Stimulated activated CD8-positive, alpha-beta memory T cell treated with anti-CD3 and anti-CD28 coated beads, Interleukin-15, amount 100 ng/mL, for 24 hours (primary cell): Measurements from ENCODE around the gene SPRED2.
"Not testable (repeated sequence)": the region's sequence is repeated elsewhere in the genome, so short reads cannot be mapped to it uniquely, and the experiment has no call there.

ENCODE experiments used
- DNase-seq: peaks from one replicate; pipeline ENCODE4 v3.0.0-alpha.2; 2020; ENCODE audit warnings: low read depth

Gene SPRED2

DNA sequence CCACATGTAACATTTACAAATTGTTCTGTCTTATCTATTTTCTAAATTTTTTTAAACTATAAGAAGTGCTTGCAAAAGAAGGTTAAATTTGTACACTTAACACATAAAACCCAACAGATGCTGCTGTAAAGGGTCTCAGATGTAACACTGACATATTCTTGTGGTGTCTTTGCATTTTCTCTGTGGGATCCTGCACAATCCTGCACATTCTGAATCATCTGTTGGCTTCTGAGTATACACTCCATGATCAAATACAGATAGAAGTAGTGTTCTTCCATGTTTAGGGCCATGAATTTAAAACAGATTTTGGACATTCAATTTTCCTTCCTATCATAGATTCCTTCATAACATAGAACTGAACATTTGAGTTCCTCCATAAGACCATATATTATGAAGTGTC is 89.0 kb downstream of the SPRED2 start:
- DNase-seq: no peak

DNA sequence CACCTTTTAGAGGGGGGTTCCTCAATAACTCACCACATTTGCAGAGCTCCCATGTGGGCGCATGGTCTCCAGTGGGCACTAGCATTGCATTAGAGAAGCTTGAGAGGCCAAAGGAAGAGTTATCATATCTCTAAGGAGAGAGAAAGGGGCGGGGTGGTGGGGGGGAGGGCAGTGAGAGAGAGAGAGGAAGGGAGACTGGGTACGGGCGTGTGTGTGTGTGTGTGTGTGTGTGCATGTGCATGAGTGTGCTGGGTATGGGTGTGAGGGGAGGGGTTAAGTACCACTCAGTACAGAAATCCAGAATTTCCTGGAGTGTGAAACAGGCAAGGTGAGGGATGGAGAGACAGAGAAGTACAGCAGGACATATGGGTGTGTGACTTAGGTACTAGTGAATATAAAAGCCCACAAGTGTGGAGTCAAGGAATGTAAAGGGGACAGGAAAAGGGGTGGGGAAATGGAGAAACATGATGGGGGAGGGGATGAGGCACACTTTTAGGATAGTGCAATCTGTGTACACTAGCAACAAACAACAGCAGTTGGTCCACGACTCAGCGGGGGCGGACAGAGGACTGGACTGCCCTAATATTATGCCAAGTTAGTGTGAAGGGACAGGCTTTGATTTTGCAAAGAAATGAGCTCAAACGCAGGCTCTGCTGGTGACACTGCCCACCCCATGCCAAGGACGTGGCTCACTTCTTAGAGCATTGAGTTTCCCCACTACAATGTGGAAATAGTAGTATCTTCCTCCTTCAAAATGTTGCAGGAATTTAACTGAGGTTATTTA is 91.3 kb downstream of the SPRED2 start:
- no peak for DNase-seq

DNA sequence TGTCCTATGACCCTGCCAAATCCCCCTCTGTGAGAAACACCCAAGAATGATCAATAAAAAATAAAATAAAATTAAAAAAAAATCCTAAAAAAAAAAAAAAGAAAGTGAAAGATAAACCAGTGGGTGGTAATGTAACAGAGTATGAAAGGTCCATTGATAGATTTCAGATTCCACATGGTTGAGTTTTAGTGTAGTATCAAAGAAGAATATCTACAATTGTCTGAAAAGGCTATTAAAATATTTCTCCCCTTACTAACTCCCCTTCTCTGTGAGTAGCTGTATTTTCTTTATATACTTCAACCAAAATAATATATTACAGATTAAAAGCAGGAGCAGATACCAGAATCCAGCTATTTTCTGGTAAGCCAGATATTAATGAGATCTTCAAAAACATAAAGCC is 92.8 kb downstream of the SPRED2 start:
- DNase-seq: no peak

DNA sequence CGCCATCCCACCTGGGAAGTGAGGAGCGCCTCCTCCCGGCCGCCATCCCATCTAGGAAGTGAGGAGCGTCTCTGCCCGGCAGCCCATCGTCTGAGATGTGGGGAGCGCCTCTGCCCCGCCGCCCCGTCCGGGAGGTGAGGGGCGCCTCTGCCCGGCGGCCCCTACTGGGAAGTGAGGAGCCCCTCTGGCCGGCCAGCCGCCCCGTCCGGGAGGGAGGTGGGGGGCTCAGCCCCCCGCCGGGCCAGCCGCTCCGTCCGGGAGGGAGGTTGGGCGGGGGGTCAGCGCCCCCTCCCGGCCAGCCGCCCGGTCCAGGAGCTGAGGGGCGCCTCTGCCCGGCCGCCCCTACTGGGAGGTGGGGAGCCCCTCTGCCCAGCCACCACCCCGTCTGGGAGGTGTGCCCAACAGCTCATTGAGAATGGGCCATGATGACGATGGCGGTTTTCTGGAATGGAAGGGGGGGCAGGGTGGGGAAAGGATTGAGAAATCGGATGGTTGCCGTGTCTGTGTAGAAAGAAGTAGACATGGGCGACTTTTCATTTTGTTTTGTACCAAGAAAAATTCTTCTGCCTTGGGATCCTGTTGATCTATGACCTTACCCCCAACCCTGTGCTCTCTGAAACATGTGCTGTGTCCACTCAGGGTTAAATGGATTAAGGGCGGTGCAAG is 93.4 kb downstream of the SPRED2 start:
- DNase-seq: not testable (repeated sequence)

DNA sequence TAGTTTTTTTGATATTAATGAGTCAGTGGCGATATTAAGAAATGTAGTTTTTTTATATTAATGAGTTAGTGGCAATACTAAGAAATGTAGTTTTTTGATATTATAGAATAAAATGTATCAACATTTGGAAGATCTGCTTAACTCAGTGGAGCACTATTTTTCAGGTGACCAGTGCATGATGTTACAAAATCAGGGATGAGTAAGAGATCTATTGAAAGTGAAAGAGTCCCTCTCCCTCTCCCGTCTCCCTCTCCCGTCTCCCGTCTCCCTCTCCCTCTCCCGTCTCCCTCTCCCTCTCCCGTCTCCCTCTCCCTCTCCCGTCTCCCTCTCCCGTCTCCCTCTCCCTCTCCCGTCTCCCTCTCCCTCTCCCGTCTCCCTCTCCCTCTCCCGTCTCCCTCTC is 94.5 kb downstream of the SPRED2 start:
- DNase-seq: not testable (repeated sequence)

DNA sequence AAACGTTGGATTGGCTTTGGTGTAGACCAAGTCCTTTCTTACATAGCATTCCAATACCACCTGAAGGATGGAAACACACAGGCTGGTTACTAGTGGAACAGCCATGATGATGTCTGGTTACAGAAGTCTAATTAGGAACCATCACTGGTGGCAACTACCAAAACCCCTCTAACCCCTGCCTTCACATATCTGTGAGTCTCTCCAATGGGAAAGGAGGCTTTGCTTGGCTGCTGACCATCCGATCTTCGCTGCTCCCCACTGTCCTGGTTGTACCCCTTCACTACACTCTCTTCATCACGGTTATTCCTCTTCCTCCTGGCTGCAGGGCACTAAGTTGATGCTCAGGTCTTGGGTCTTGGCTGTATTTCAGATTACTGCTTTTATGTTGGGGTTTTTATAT is 97.7 kb downstream of the SPRED2 start:
- DNase-seq: no peak

DNA sequence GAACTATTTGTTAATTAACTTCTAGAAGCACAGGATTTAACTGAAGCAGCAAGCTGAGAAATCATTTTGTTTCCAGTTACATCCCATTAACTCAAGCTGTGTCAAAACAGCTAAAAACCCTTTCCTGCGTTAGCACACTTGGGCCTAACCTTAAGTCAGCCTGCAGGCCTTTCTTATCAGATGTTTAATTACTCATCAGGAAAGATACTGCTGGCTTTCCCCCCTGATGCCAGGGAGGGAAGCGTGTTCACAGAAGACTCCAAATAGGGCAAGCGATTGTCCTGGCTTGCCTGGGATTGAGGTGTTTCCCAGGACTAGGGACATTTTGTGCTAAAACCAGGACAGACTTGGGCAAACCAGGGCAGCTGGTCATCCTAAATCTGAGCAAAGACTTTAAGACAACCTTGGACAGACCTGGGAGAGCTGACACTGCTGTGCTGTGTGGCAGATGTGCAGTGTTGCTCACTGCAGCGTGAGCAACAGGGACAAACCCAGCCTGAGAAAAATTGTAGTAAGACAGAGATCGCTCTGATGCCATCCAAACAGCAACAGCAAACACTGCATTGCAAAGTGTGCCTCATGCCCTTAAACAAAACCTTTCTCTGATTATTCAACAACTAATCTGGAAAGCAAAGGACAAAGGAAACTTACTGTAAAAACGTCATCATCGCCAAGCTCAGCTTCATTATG is 100.9 kb downstream of the SPRED2 start:
- no peak for DNase-seq

DNA sequence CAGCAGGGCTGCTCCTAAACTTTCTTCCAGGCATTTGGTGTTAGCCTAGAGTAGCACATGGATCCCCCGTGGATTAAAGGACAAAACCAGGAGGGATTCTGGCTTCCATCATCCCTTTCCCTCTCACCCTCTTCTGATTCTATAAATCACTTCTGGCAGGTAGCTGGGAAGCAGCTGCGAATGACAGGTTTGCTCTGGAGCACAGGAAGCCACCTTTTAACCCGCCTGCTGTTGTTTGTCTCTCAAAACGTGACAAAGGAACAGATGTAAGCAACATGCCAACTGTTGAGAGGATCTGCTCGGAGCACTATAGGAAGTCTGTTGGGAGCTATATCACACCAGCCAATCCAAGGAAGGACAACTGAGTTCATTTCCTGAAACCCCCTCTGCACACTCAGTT is 102.9 kb downstream of the SPRED2 start:
- DNase-seq: no peak

DNA sequence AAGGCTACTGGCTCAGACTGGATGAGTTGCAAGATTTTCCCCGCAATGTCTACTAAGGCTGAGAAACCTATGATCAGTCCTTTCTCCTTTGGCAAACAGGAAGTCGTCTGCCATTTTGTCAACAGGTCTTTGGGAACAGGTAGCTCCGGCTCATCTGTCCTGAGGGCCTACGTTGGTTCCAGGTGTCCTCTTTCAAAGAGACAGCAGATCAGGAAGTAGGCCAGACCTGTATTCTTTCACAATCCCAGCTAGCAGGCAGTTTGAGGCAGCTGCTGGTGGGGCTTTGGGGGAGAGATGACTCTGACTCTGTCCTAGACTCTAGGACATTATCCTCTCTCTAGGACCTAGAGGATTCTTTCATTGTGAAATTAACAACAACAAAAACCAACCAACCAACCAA is 106.1 kb downstream of the SPRED2 start:
- no peak for DNase-seq

DNA sequence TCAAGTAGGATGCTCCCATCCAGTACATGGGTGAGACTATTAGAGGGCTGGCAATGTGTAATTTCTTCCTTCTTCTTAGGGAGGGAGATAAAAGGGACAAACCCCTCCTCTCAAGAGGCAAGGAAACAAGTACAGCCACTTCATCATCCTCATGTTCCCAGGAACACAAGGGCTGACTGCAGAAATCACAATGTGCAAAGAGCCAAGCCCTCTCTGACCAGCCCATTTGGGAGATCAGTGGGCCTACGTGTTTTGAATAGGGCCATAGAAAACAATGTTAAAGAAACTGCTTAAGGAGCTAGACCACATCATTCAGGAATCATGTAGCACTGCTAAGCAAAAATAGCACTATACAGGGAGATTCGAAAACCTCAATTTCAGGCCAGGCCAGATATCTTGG is 107.3 kb downstream of the SPRED2 start:
- DNase-seq: no peak

DNA sequence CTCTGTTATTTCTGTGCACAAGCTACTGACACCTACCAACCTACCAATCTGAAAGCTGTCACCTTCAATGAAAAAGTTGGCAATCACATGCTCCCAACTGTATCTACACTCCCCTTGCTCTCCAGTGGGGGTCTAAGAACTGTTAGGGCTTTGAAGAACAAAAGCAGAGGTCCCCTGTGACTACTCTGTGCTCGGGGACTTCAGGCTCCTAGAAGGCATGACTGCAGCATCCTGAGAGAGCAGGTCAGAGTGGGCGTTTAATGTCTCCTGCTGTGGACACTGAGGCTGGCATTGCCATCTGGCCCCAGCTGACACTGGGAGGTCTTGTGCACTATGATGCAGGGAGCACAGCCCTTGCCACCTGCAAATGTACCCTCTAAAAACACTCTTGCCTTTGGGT is 111.5 kb downstream of the SPRED2 start:
- DNase-seq: no peak

DNA sequence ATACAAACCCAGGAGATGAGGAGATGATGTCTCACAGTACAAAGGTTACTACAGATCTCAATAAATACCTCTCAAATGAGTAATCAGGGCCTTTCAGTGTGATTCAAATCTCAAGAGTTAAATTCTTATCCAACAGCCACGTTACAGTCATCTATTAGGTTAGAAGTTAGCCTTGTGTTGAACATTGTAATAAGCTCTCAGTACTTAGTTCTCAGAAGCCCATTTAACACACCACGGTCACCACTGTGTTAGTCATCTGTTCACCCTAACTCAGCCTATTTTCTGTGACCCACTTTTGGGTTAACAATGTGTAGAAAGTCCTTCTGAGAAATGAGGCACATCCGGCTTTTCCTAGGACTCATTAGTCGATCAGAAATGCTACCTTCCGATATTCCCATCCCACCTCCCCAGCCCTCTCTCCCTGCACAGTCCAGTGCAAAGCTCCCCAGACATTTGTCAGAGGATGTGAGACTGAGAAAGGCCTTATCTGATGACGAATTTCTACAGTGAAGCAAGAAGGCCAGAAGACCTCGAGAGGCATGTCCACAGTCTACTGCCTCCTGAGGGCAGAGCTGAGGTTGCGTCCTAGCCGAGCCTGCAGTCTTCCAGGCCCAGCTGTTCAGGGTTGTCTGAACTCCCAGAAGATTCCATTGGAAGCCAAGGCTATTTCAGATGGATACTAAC is 112.2 kb downstream of the SPRED2 start:
- DNase-seq: no peak

DNA sequence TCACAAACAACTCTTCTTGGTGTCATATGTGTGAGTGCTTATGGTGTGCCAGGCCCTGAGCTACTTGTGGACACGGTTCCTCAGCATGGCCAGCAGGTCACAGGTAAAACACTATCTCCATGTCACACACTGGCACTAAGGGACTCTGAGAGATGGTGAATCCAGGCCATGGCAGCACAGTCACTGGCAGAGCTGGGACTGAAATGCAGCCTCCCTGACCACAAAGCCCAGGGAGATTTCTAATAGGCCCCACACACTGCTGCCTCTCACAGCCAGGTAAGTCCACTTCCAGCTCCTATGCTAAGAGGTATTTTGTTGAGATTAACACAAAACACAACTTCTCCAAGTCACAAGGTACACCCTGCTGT is 112.7 kb downstream of the SPRED2 start:
- no peak for DNase-seq

DNA sequence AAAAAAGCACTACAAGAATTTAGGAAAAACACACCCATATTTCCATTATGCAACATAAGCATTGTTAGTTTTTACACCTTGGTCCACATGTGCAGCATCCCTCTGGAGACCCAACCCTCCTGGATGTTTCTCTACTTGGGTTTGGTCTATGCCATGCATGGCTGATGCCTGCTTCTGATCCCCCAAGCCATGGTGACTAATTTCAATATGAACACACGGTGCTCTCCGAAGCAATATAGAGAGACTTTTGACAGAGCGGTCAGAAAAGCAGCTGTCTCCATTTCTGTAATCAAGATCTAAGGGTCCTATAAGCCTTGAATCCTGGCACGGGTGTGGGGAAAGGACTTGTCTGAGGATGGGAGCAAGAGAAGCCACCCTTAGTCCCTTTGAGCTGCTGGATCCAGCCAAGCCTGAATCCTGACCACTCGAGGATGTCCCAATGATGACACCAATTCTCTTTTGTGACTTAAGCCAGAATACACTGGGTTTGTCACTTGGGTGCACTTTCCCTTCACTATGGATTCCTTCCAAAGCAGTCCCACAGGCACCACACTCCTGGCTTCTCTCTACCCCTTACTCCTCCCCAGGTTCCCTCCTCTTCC is 113.2 kb downstream of the SPRED2 start:
- no peak for DNase-seq

DNA sequence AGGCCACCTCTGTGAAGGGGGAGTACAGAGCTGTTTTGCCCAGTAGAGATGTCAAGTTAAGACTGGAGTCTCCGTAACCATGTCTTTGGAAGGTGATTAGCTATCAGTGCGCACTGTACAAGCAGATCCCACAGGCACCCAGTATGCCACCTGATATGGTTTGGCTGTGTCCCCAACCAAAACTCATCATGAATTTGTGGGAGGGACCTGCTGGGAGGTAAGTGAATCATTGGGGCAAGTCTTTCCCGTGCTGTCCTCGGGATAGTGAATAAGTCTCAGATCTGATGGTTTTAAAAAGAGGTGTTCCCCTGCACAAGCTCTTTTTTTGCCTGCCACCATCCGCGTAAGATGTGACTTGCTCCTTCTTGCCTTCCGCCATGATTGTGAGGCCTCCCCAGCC is 114.6 kb downstream of the SPRED2 start:
- no peak for DNase-seq

DNA sequence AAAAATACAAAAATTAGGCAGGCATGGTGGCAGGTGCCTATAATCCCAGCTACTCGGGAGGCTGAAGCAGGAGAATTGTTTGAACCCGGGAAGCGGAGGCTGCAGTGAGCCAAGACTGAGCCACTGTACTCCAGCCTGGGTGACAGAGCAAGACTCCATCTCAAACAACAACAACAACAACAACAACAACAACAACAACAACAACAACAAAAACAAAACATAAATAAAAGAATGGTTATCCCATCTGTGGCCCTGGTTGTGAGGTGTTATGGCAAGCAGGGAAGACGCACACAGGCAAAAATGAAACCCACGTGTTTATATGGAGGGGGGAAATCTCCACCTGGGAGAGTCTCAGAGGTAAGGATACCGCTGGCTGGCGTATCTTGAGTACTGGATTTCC is 115.0 kb downstream of the SPRED2 start:
- not testable (repeated sequence) for DNase-seq

DNA sequence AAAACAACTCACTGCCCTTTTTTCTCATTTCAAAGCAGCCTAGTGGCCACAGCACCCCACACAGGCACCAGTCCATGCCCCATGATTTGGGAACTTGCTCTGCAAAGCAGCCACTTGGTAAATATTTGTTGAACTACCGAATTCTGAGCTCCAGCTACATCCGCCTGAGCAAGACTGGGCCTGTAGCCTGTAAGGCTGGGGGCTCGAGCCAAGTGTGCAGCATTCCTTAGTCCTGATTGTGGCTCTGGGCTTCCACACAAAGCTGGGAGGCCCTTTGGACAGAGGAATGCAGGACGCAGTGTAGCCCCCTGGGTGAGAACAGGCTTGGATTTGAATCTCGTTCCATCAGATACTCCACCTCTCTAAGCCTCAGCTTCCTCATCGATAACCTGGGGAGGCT is 116.3 kb downstream of the SPRED2 start:
- no peak for DNase-seq

DNA sequence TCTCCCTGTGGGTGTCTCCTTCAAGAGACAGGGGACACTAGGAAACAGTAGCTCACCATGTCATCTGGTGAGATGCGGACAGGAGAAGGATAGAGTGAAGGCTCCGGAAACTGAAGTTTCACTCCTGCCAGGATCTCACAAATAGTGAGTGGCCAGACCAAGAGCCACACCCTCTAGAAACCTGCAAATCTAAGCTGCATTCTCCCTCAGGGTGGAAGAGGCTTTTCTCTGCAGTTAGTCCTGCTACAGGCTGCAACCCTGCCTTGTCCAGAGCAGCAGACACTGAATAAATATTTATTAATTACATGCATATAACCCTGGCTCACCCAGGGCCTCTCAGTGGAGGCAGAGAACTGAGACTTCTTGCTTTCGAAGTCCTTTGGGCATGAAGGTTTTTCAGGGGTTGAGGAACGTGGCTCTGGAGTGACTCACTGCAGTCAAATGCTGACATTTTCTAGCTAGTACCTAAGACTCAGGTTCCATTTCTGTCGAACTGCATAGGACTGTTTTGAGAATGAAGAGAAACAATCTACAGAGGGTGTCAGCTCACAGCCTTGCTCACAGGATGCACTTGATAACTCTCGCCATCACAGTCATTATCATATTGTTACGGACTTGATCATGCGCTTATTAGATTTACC is 117.5 kb downstream of the SPRED2 start:
- no peak for DNase-seq

DNA sequence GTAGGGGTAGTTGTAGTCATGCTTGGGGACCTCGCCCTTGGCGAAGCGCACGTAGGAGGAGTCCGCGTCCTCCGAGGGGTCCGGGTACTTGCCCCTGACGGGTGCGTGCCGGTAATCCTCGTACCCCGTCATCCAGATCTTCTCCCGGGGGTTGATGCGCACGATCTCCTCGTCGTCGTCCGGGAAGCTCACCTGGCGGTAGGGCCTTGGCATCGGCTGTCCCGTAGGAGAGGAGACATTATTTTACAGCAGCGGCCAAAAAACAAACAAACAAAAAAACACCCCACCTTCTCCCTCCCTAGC is 118.5 kb downstream of the SPRED2 start:
- no peak for DNase-seq

DNA sequence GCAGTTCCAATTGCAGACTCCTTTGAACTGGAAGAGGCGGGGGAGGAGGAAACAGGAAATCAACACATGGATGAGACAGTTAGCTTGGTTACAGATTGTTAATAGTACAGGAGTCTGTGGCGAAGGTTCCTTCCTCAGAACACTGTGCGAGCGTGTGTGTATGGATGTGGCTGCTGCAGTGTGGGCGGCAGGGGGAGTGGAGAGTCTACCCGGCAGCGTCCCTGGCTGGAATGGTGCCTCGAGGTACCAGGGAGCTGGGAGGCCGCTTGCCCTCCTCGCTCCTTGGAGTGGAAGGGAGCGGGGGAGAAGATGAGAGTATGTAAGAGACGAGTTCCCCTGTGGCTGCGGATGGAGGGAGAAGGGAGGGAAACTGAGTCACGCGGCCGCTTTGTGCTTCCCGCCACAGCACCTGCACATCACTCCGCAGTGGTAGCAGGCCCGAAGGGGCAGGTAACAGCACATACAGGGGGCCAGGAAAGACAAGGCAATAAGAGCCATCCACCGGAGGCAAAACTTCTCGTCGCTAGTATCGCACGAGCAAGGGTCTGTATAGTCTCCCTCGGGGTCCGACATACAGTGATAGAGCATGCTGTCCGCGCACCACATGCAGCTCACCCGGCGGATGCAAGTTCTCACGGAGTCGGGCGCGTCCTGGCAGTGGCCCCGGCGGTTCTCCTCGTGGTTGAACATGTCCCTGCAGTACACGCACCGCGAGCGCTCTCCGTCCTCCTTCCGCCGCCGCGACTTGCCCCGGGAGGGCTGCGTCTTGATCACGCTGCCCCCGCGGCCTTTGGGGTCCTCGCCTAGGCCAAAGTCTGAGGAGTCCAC is 119.1 kb downstream of the SPRED2 start:
- no peak for DNase-seq

DNA sequence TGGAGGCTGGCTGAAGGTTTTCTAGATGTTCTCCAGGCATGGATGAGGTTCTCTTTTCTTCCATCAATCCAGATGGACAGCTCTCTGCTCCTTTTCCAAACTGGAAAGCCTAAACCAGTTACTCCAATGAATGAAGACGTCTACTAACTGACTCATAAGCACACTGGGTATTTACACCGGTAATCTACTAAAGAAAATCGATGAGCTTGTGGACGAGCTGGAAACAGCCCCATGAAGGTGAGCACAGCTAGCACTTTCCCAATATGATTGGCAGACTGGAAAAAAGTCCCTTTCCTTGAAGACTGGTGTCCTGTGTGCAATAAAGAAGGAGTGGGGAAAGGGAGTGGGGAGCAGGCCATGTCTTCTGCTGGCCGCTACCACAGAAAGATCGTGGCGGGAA is 120.8 kb downstream of the SPRED2 start:
- DNase-seq: no peak
